Measurements from ENCODE around the gene PPP1R14C. TPM values are rescaled to one million over a fixed set of nuclear protein-coding genes. Genes with fewer than 3 reads are reported as not detected.

The PPP1R14C gene
- total and polyA plus RNA-seq, 2 donors (not counting 1 experiment from before 2014, with no cell fraction given) = 0.17 TPM; not detected in 1

- Histone ChIP-seq H3K4me3 (replicated peaks in 1 of 4; ENCODE audit: control extremely low read depth in 1 of 4, insufficient read depth in 1 of 4, low read depth in 3 of 4, low read length in 4 of 4) (no peak overlapping the region), H3K79me2 (ENCODE audit: control insufficient read depth, insufficient read depth, low read length) (no peaks in the 10 kb centered on the region), H3K27ac (ENCODE audit: insufficient read depth, low read length) (no peak overlapping the region), H3K36me3 (ENCODE audit: control insufficient read depth, insufficient read depth, low read length) (no peaks in the 10 kb centered on the region), H3K4me2 (ENCODE audit: extremely low read depth, insufficient read depth, low read length) (no peak overlapping the region), H2AFZ (ENCODE audit: low read length) (no peak overlapping the region), H3K27me3 (ENCODE audit: control insufficient read depth, insufficient read depth, low read length) (no peaks in the 10 kb centered on the region), H3K4me1 (ENCODE audit: control insufficient read depth, extremely low read depth, insufficient read depth, low read length) (no peaks in the 10 kb centered on the region), H4K20me1 (ENCODE audit: control insufficient read depth, extremely low read depth, insufficient read depth, low read length) (no peaks in the 10 kb centered on the region), H3K9ac (ENCODE audit: insufficient read depth, low read length) (no peak overlapping the region), H3K9me3 (ENCODE audit: control insufficient read depth, insufficient read depth, low read depth, low read length) (no peaks in the 10 kb centered on the region)
- no peak for DNase-seq (ENCODE audit: low read depth in 2 of 2)
- TF ChIP-seq, protein P1, sequence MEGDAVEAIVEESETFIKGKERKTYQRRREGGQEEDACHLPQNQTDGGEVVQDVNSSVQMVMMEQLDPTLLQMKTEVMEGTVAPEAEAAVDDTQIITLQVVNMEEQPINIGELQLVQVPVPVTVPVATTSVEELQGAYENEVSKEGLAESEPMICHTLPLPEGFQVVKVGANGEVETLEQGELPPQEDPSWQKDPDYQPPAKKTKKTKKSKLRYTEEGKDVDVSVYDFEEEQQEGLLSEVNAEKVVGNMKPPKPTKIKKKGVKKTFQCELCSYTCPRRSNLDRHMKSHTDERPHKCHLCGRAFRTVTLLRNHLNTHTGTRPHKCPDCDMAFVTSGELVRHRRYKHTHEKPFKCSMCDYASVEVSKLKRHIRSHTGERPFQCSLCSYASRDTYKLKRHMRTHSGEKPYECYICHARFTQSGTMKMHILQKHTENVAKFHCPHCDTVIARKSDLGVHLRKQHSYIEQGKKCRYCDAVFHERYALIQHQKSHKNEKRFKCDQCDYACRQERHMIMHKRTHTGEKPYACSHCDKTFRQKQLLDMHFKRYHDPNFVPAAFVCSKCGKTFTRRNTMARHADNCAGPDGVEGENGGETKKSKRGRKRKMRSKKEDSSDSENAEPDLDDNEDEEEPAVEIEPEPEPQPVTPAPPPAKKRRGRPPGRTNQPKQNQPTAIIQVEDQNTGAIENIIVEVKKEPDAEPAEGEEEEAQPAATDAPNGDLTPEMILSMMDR (conservative IDR thresholded peaks at IDR 0.05 in 1 of 2, IDR thresholded peaks at IDR 0.05 in 1 of 2; ENCODE audit: low read depth in 1 of 2, low read length in 2 of 2) = no peak
- no peak for TF ChIP-seq EZH2 (IDR thresholded peaks at IDR 0.05; ENCODE audit: low read length, missing control alignments)
Measured at GRCh38 chr6:150201772-150202329, 59.0 kb downstream of the PPP1R14C start.

DNA sequence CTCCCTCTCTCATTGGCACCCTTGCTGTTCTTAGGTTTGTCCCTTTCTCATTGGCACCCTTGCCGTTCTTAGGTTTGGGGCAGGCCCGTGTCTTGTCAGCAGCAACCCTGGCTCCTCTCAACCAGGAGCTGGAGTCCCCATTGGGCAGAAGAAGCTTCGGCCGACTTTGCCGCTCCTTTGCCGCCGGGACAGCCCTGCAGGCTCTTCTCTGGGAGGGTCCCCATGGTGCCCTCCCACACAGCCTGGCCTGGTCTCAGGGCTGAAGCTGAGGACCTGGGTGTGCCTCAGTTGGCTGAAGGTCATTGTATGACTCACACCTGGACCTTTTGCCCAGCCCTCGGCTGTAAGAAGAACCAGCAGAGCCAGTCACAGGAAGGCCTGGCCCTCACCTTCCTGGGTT, 59.6 kb downstream of the PPP1R14C start:
- H3K27ac ChIP-seq (ENCODE audit: insufficient read depth, low read length) = no peak overlapping the region
- no peaks in the 10 kb centered on the region for H3K9me3 ChIP-seq (ENCODE audit: control insufficient read depth, insufficient read depth, low read depth, low read length)
- H3K36me3 ChIP-seq (ENCODE audit: control insufficient read depth, insufficient read depth, low read length) = no peaks in the 10 kb centered on the region
- H4K20me1 ChIP-seq (ENCODE audit: control insufficient read depth, extremely low read depth, insufficient read depth, low read length) = no peaks in the 10 kb centered on the region
- H3K9ac ChIP-seq (ENCODE audit: insufficient read depth, low read length) = no peak overlapping the region
- no peaks in the 10 kb centered on the region for H3K79me2 ChIP-seq (ENCODE audit: control insufficient read depth, insufficient read depth, low read length)
- no peaks in the 10 kb centered on the region for H3K4me1 ChIP-seq (ENCODE audit: control insufficient read depth, extremely low read depth, insufficient read depth, low read length)
- DNase-seq (ENCODE audit: low read depth in 2 of 2) = peak in 1 of 2 donors; percentile 59
- no peak for TF ChIP-seq EZH2 (IDR thresholded peaks at IDR 0.05; ENCODE audit: low read length, missing control alignments)
- TF ChIP-seq, protein P1 (conservative IDR thresholded peaks at IDR 0.05 in 1 of 2, IDR thresholded peaks at IDR 0.05 in 1 of 2; ENCODE audit: low read depth in 1 of 2, low read length in 2 of 2) = no peak
- H2AFZ ChIP-seq (ENCODE audit: low read length) = no peak overlapping the region
- no peaks in the 10 kb centered on the region for H3K27me3 ChIP-seq (ENCODE audit: control insufficient read depth, insufficient read depth, low read length)
- H3K4me3 ChIP-seq (replicated peaks in 1 of 4; ENCODE audit: control extremely low read depth in 1 of 4, insufficient read depth in 1 of 4, low read depth in 3 of 4, low read length in 4 of 4) = no peak overlapping the region
- H3K4me2 ChIP-seq (ENCODE audit: extremely low read depth, insufficient read depth, low read length) = no peak overlapping the region

DNA sequence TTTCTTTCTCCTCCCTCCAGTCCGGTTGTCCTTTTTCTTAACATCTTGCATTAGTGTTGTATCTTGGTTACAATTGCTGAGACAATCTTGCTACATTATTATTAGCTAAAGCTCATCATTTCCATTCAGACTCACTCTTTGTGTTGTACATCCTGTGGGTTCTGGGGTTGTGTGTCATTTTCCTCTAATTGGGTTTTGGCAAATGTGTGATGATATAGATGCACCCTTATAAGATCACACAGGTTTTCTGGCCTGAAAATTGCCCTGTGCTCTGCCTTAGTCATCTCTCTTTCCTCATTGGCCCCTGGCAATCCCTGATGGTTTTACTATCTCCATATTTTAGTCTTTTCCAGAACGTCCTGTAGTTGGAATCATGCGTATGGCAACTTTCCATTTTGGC, 60.1 kb downstream of the PPP1R14C start:
- Histone ChIP-seq H3K4me1 (ENCODE audit: control insufficient read depth, extremely low read depth, insufficient read depth, low read length) (no peaks in the 10 kb centered on the region), H3K9me3 (ENCODE audit: control insufficient read depth, insufficient read depth, low read depth, low read length) (no peaks in the 10 kb centered on the region), H3K9ac (ENCODE audit: insufficient read depth, low read length) (no peak overlapping the region), H3K4me2 (ENCODE audit: extremely low read depth, insufficient read depth, low read length) (no peak overlapping the region), H3K4me3 (replicated peaks in 1 of 4; ENCODE audit: control extremely low read depth in 1 of 4, insufficient read depth in 1 of 4, low read depth in 3 of 4, low read length in 4 of 4) (no peak overlapping the region), H4K20me1 (ENCODE audit: control insufficient read depth, extremely low read depth, insufficient read depth, low read length) (no peaks in the 10 kb centered on the region), H3K79me2 (ENCODE audit: control insufficient read depth, insufficient read depth, low read length) (no peaks in the 10 kb centered on the region), H3K27ac (ENCODE audit: insufficient read depth, low read length) (no peak overlapping the region), H3K27me3 (ENCODE audit: control insufficient read depth, insufficient read depth, low read length) (no peaks in the 10 kb centered on the region), H3K36me3 (ENCODE audit: control insufficient read depth, insufficient read depth, low read length) (no peaks in the 10 kb centered on the region), H2AFZ (ENCODE audit: low read length) (no peak overlapping the region)
- TF ChIP-seq, protein P1 (conservative IDR thresholded peaks at IDR 0.05 in 1 of 2, IDR thresholded peaks at IDR 0.05 in 1 of 2; ENCODE audit: low read depth in 1 of 2, low read length in 2 of 2) = no peak
- no peak for TF ChIP-seq EZH2 (IDR thresholded peaks at IDR 0.05; ENCODE audit: low read length, missing control alignments)
- peak in 1 of 2 donors; percentile 22 for DNase-seq (ENCODE audit: low read depth in 2 of 2)

Measured in fibroblast of lung (primary cell).